SJSA1 (cell line): ENCODE data around the gene LVRN. TPM values are rescaled to one million over a fixed set of nuclear protein-coding genes. Genes with fewer than 3 reads are reported as not detected.

Experiments
- DNase-seq, 2 experiments: peaks; one replicate each; pipeline ENCODE4 v3.0.0-alpha.2; 2015 to 2020; ENCODE audit warnings: low spot score in 2 of 2, low read depth in 1 of 2
- H3K27ac ChIP-seq: fragments of 250-450 bp; sonication (Bioruptor Pico); 2 replicates; pipeline ENCODE4 v1.5.1; 2020; ENCODE audit warnings: mild to moderate bottlenecking, moderate library complexity
- H3K27me3 ChIP-seq: fragments of 250-450 bp; sonication (Bioruptor Pico); replicated peaks from 2 replicates; pipeline ENCODE4 v1.5.1; 2020; ENCODE audit warnings: mild to moderate bottlenecking, moderate library complexity
- H3K36me3 ChIP-seq: fragments of 250-450 bp; sonication (Bioruptor Pico); 2 replicates; pipeline ENCODE4 v1.5.1; 2020; ENCODE audit warnings: mild to moderate bottlenecking
- H3K4me1 ChIP-seq: fragments of 250-450 bp; sonication (Bioruptor Pico); replicated peaks from 2 replicates; pipeline ENCODE4 v1.6.1; 2021; ENCODE audit warnings: mild to moderate bottlenecking
- H3K4me3 ChIP-seq: fragments of 250-450 bp; sonication (Bioruptor Pico); 2 replicates; pipeline ENCODE4 v1.5.1; 2020; ENCODE audit warnings: mild to moderate bottlenecking
- H3K9me3 ChIP-seq: fragments of 250-450 bp; sonication (Bioruptor Pico); replicated peaks from 2 replicates; pipeline ENCODE4 v1.5.1; 2020; ENCODE audit warnings: mild to moderate bottlenecking
- total RNA-seq: library from RNA; depleted of rRNA; stranded (reverse); fragments of >200 nt; shearing (Covaris generic); gene quantifications from 2 replicates; pipeline ENCODE4 v1.2.3, GENCODE V29; 2014

LVRN gene
- total RNA-seq, 1 experiment from 2014 or later, result 0.74 TPM

- Histone ChIP-seq H3K36me3 (no peaks in the 10 kb centered on the region), H3K4me1 (peaks cover 4% of the 10 kb centered on the region; the same call in 1 of the 2 replicates), H3K9me3 (no peaks in the 10 kb centered on the region; the same call in 1 of the 2 replicates), H3K27ac (no peak overlapping the region), H3K27me3 (no peaks in the 10 kb centered on the region), H3K4me3 (no peak overlapping the region)
- no peak for DNase-seq
Measured at GRCh38 chr5:116023619-116024018, 61.3 kb downstream of the LVRN start.

GRCh38 chr5:116025866-116026265 is 63.6 kb downstream of the LVRN start:
- H3K36me3 ChIP-seq, result no peaks in the 10 kb centered on the region
- H3K27me3 ChIP-seq, result no peaks in the 10 kb centered on the region
- DNase-seq, result no peak
- H3K27ac ChIP-seq, result no peak overlapping the region
- no peak overlapping the region for H3K4me3 ChIP-seq
- no peaks in the 10 kb centered on the region; the same call in 1 of the 2 replicates for H3K9me3 ChIP-seq
- H3K4me1 ChIP-seq, result no peaks in the 10 kb centered on the region; the same call in 1 of the 2 replicates

- Histone ChIP-seq H3K4me1 (peaks cover 20% of the 10 kb centered on the region), H3K27ac (peak within 1 kb of the TSS; percentile 73), H3K27me3 (no peaks in the 10 kb centered on the region), H3K9me3 (no peaks in the 10 kb centered on the region), H3K36me3 (no peaks in the 10 kb centered on the region), H3K4me3 (no peak within 1 kb of the TSS)
- peak; percentile 88 to 93 for DNase-seq
Measured at GRCh38 chr5:116032094-116032517, 69.8 kb downstream of the LVRN start, which contains the start of gene ARL14EPL. Gene ARL14EPL, plus strand, starts transcription at chr5:116032472. Its CDS starts 18,994 bp downstream, at chr5:116051466.

- no peak for DNase-seq
- peaks cover 20% of the 10 kb centered on the region for H3K4me1 ChIP-seq
- no peaks in the 10 kb centered on the region for H3K27me3 ChIP-seq
- no peaks in the 10 kb centered on the region for H3K9me3 ChIP-seq
- H3K27ac ChIP-seq, result no peak overlapping the region
- no peaks in the 10 kb centered on the region for H3K36me3 ChIP-seq
- no peak overlapping the region for H3K4me3 ChIP-seq
Measured at GRCh38 chr5:116032991-116033390, 70.7 kb downstream of the LVRN start.

GRCh38 chr5:116035123-116035522 is 72.8 kb downstream of the LVRN start:
- Histone ChIP-seq H3K9me3 (no peaks in the 10 kb centered on the region), H3K4me3 (no peak overlapping the region), H3K36me3 (no peaks in the 10 kb centered on the region), H3K27ac (no peak overlapping the region), H3K4me1 (peaks cover 20% of the 10 kb centered on the region), H3K27me3 (no peaks in the 10 kb centered on the region)
- DNase-seq, result no peak

GRCh38 chr5:116037236-116037822 is 75.1 kb downstream of the LVRN start:
- no peak for DNase-seq

GRCh38 chr5:116038817-116039216 is 76.5 kb downstream of the LVRN start:
- Histone ChIP-seq H3K27me3 (no peaks in the 10 kb centered on the region), H3K27ac (no peak overlapping the region), H3K36me3 (no peaks in the 10 kb centered on the region), H3K9me3 (no peaks in the 10 kb centered on the region), H3K4me3 (no peak overlapping the region), H3K4me1 (peaks cover 6% of the 10 kb centered on the region; the same call in 1 of the 2 replicates)
- DNase-seq, result no peak

More at GRCh38 chr5:116037236-116037822, 75.1 kb downstream of the LVRN start:
- Histone ChIP-seq H3K4me1 (peaks cover 8% of the 10 kb centered on the region), H3K27me3 (no peaks in the 10 kb centered on the region), H3K27ac (no peak overlapping the region), H3K4me3 (no peak overlapping the region), H3K36me3 (no peaks in the 10 kb centered on the region), H3K9me3 (no peaks in the 10 kb centered on the region)

GRCh38 chr5:116042375-116042774 is 80.1 kb downstream of the LVRN start:
- no peak overlapping the region for H3K4me3 ChIP-seq
- H3K9me3 ChIP-seq, result no peaks in the 10 kb centered on the region
- no peak overlapping the region for H3K27ac ChIP-seq
- H3K27me3 ChIP-seq, result 0 out of 2 replicates have a peak, but pooled peaks cover 3% of the 10 kb centered on the region
- no peaks in the 10 kb centered on the region for H3K4me1 ChIP-seq
- no peak for DNase-seq
- H3K36me3 ChIP-seq, result no peaks in the 10 kb centered on the region

- Histone ChIP-seq H3K9me3 (no peaks in the 10 kb centered on the region), H3K27ac (no peak overlapping the region), H3K27me3 (0 out of 2 replicates have a peak, but pooled peaks cover 3% of the 10 kb centered on the region), H3K4me3 (no peak overlapping the region), H3K4me1 (no peaks in the 10 kb centered on the region), H3K36me3 (no peaks in the 10 kb centered on the region)
- DNase-seq, result no peak
Measured at GRCh38 chr5:116044073-116044472, 81.8 kb downstream of the LVRN start.

GRCh38 chr5:116045821-116046220 is 83.5 kb downstream of the LVRN start:
- Histone ChIP-seq H3K4me1 (no peaks in the 10 kb centered on the region), H3K27ac (no peak overlapping the region), H3K27me3 (0 out of 2 replicates have a peak, but pooled peaks cover 3% of the 10 kb centered on the region), H3K36me3 (no peaks in the 10 kb centered on the region), H3K4me3 (no peak overlapping the region), H3K9me3 (no peaks in the 10 kb centered on the region)
- no peak for DNase-seq

- H3K27me3 ChIP-seq, result 0 out of 2 replicates have a peak, but pooled peaks cover 3% of the 10 kb centered on the region
Measured at GRCh38 chr5:116046261-116046660, 84.0 kb downstream of the LVRN start.

GRCh38 chr5:116046823-116047222 is 84.5 kb downstream of the LVRN start:
- no peaks in the 10 kb centered on the region for H3K4me1 ChIP-seq
- 0 out of 2 replicates have a peak, but pooled peaks cover 3% of the 10 kb centered on the region for H3K27me3 ChIP-seq
- H3K4me3 ChIP-seq, result no peak overlapping the region
- no peak for DNase-seq
- no peak overlapping the region for H3K27ac ChIP-seq
- no peaks in the 10 kb centered on the region for H3K9me3 ChIP-seq
- no peaks in the 10 kb centered on the region for H3K36me3 ChIP-seq

More at GRCh38 chr5:116046261-116046660, 84.0 kb downstream of the LVRN start:
- no peak overlapping the region for H3K4me3 ChIP-seq
- no peak overlapping the region for H3K27ac ChIP-seq
- H3K4me1 ChIP-seq, result no peaks in the 10 kb centered on the region
- no peaks in the 10 kb centered on the region for H3K9me3 ChIP-seq
- DNase-seq, result no peak
- H3K36me3 ChIP-seq, result no peaks in the 10 kb centered on the region

GRCh38 chr5:116058346-116058936 is 96.2 kb downstream of the LVRN start:
- Histone ChIP-seq H3K4me3 (no peak overlapping the region), H3K27ac (no peak overlapping the region), H3K4me1 (peaks cover 9% of the 10 kb centered on the region), H3K27me3 (no peaks in the 10 kb centered on the region), H3K9me3 (no peaks in the 10 kb centered on the region), H3K36me3 (no peaks in the 10 kb centered on the region)
- DNase-seq, result no peak

- H3K36me3 ChIP-seq, result no peaks in the 10 kb centered on the region
- H3K9me3 ChIP-seq, result no peaks in the 10 kb centered on the region
- no peak overlapping the region for H3K27ac ChIP-seq
- DNase-seq, result no peak
- H3K4me1 ChIP-seq, result peaks cover 19% of the 10 kb centered on the region
- H3K27me3 ChIP-seq, result no peaks in the 10 kb centered on the region
- H3K4me3 ChIP-seq, result no peak overlapping the region
Measured at GRCh38 chr5:116062352-116062751, 100.1 kb downstream of the LVRN start.
